HEK293 (cell line): Measurements from ENCODE around the gene RPL31.

ENCODE experiments used
- CTCF ChIA-PET: fragments of 350-600 bp; formaldehyde crosslinking; extraction: SDS; loops from one replicate; lab custom pipeline; 2021; ENCODE audit warnings: antibody characterized with exemption; lab: Yijun Ruan, JAX
- POLR2A ChIA-PET: fragments of 300-600 bp; formaldehyde crosslinking; extraction: SDS; loops from one replicate; lab custom pipeline; 2020; ENCODE audit warnings: antibody characterized with exemption, inconsistent platforms; lab: Yijun Ruan, JAX
- H3K27ac ChIP-seq: fragments of 200-500 bp; sonication (Bioruptor generic); 2 replicates; pipeline ENCODE4 v1.5.1; 2014; ENCODE audit warnings: low read depth, low read length, control low read depth, inconsistent platforms; ENCODE audit errors: extremely low read depth
- H3K36me3 ChIP-seq, 2 experiments: fragments of 200-500 bp in 1 of 2; sonication (Bioruptor generic) in 1 of 2; 1 replicate in 1 of 2; 2 replicates in 1 of 2; pipeline ENCODE4 v1.5.1; 2014 to 2017; ENCODE audit warnings: inconsistent platforms in 2 of 2, low read length in 2 of 2; ENCODE audit not compliant: control insufficient read depth in 2 of 2, insufficient read depth in 1 of 2
- H3K4me1 ChIP-seq: fragments of 200-500 bp; sonication (Bioruptor generic); 2 replicates; pipeline ENCODE4 v1.5.1; 2014; ENCODE audit warnings: mild to moderate bottlenecking, low read length, inconsistent platforms; ENCODE audit not compliant: control insufficient read depth, insufficient read depth
- H3K4me3 ChIP-seq: 2 replicates; pipeline ENCODE4 v1.5.1; 2011; ENCODE audit warnings: low read depth, mild to moderate bottlenecking, control low read depth, low read length, moderate library complexity
- H3K9me3 ChIP-seq: fragments of 200-500 bp; sonication (Bioruptor generic); 2 replicates; pipeline ENCODE4 v1.5.1; 2014; ENCODE audit warnings: low read depth, low read length, inconsistent platforms; ENCODE audit not compliant: control insufficient read depth, insufficient read depth
- GLI2 ChIP-seq: fragments of 450-650 bp; formaldehyde crosslinking; IDR thresholded peaks from 2 replicates; pipeline ENCODE4; 2017; ENCODE audit warnings: missing biosample characterization, missing genetic modification characterization, low read depth, borderline replicate concordance
- HOXC10 ChIP-seq: sonication (generic); formaldehyde crosslinking; IDR thresholded peaks from 2 replicates; pipeline ENCODE4 v1.8.1; 2023; ENCODE audit warnings: mild to moderate bottlenecking, missing genetic modification reagents
- KLF17 ChIP-seq: fragments of 450-650 bp; formaldehyde crosslinking; IDR thresholded peaks from 2 replicates; pipeline ENCODE4 v1.5.1; 2016; ENCODE audit warnings: missing biosample characterization, missing genetic modification characterization
- SP7 ChIP-seq: fragments of 450-650 bp; formaldehyde crosslinking; IDR thresholded peaks from 2 replicates; pipeline ENCODE4 v1.5.1; 2016; ENCODE audit warnings: missing biosample characterization, missing genetic modification characterization
- ZEB2 ChIP-seq: fragments of 450-650 bp; formaldehyde crosslinking; IDR thresholded peaks from 2 replicates; pipeline ENCODE4 v1.5.1; 2016; ENCODE audit warnings: missing biosample characterization, missing genetic modification characterization
- ZFP69B ChIP-seq: fragments of 450-650 bp; formaldehyde crosslinking; IDR thresholded peaks from 2 replicates; pipeline ENCODE4 v1.5.1; 2016; ENCODE audit warnings: missing biosample characterization, missing genetic modification characterization
- ZNF138 ChIP-seq: fragments of 450-650 bp; formaldehyde crosslinking; IDR thresholded peaks from 2 replicates; pipeline ENCODE4 v1.5.1; 2016; ENCODE audit warnings: missing biosample characterization, missing genetic modification characterization, borderline replicate concordance
- ZNF146 ChIP-seq: fragments of 450-650 bp; formaldehyde crosslinking; IDR thresholded peaks from 2 replicates; pipeline ENCODE4 v1.5.1; 2016; ENCODE audit warnings: missing biosample characterization, missing genetic modification characterization
- ZNF155 ChIP-seq: fragments of 450-650 bp; formaldehyde crosslinking; IDR thresholded peaks from 2 replicates; pipeline ENCODE4 v1.5.1; 2016; ENCODE audit warnings: missing biosample characterization, missing genetic modification characterization
- ZNF19 ChIP-seq: fragments of 450-650 bp; formaldehyde crosslinking; IDR thresholded peaks from 2 replicates; pipeline ENCODE4; 2016; ENCODE audit warnings: missing biosample characterization, missing genetic modification characterization, low read depth
- ZNF211 ChIP-seq: fragments of 450-650 bp; formaldehyde crosslinking; IDR thresholded peaks from 2 replicates; pipeline ENCODE4 v1.5.1; 2016; ENCODE audit warnings: low read depth, missing biosample characterization, missing genetic modification characterization
- ZNF266 ChIP-seq: fragments of 450-650 bp; formaldehyde crosslinking; IDR thresholded peaks from 2 replicates; pipeline ENCODE4 v1.5.1; 2016; ENCODE audit warnings: missing biosample characterization, missing genetic modification characterization, low read depth
- ZNF280C ChIP-seq: fragments of 450-650 bp; formaldehyde crosslinking; IDR thresholded peaks from 2 replicates; pipeline ENCODE4 v1.5.1; 2016; ENCODE audit warnings: missing biosample characterization, missing genetic modification characterization
- ZNF473 ChIP-seq: fragments of 450-650 bp; formaldehyde crosslinking; IDR thresholded peaks from 2 replicates; pipeline ENCODE4 v1.5.1; 2017; ENCODE audit warnings: missing biosample characterization, missing genetic modification characterization
- ZNF560 ChIP-seq: fragments of 450-650 bp; formaldehyde crosslinking; IDR thresholded peaks from 2 replicates; pipeline ENCODE4 v1.5.1; 2017; ENCODE audit warnings: missing biosample characterization, missing genetic modification characterization, borderline replicate concordance
- ZNF658 ChIP-seq: fragments of 450-650 bp; formaldehyde crosslinking; IDR thresholded peaks from 2 replicates; pipeline ENCODE4; 2016; ENCODE audit warnings: missing biosample characterization, missing genetic modification characterization
- ZNF704 ChIP-seq: fragments of 450-650 bp; formaldehyde crosslinking; IDR thresholded peaks from 2 replicates; pipeline ENCODE4 v1.5.1; 2016; ENCODE audit warnings: missing biosample characterization, missing genetic modification characterization
- ZNF837 ChIP-seq: fragments of 450-650 bp; formaldehyde crosslinking; IDR thresholded peaks from 2 replicates; pipeline ENCODE4 v1.5.1; 2016; ENCODE audit warnings: missing biosample characterization, missing genetic modification characterization
- ZSCAN5A ChIP-seq: fragments of 450-650 bp; formaldehyde crosslinking; IDR thresholded peaks from 2 replicates; pipeline ENCODE4 v1.5.1; 2016; ENCODE audit warnings: missing biosample characterization, missing genetic modification characterization

Gene RPL31

GRCh38 chr2:100963026-100963375, 39.1 kb upstream of the RPL31 start:
- Histone ChIP-seq H3K4me1 (no peaks in the 10 kb centered on the region), H3K36me3 (no peaks in the 10 kb centered on the region; a peak in 1 of 3 replicates), H3K9me3 (no peaks in the 10 kb centered on the region), H3K27ac (no peak overlapping the region), H3K4me3 (no peak overlapping the region)
- ChIA-PET POLR2A (no interaction called here), CTCF (no interaction called here)
- no peak for TF ChIP-seq ZNF837 (tag by site-specific recombination)
- no peak for TF ChIP-seq ZNF560 (tag by site-specific recombination)
- no peak for TF ChIP-seq ZNF266 (tag by site-specific recombination)
- no peak for TF ChIP-seq ZNF155 (tag by site-specific recombination)
- no peak for TF ChIP-seq ZNF280C (tag by site-specific recombination)
- TF ChIP-seq SP7 (tag by site-specific recombination) = no peak
- no peak for TF ChIP-seq ZEB2 (tag by site-specific recombination)
- no peak for TF ChIP-seq ZNF473 (tag by site-specific recombination)
- TF ChIP-seq ZNF704 (tag by site-specific recombination) = no peak

- H3K9me3 ChIP-seq = no peaks in the 10 kb centered on the region
- H3K4me3 ChIP-seq = no peak overlapping the region
- H3K36me3 ChIP-seq = peaks cover 0 to 4% of the 10 kb centered on the region in 2 experiments; a peak in 2 of 3 replicates
Observed at GRCh38 chr2:100964222-100964621, 37.9 kb upstream of the RPL31 start.

GRCh38 chr2:100964681-100965169, 37.4 kb upstream of the RPL31 start:
- H3K4me3 ChIP-seq = no peak overlapping the region
- H3K36me3 ChIP-seq = peaks cover 0 to 7% of the 10 kb centered on the region in 2 experiments; a peak in 2 of 3 replicates
- ChIA-PET CTCF (interaction anchor here (0.6 kb wide), 2 partner anchors 118 to 174 kb away, joined by 3 to 5 read pairs; no protein-coding TSS in a partner anchor), POLR2A (no interaction called here)
- no peak for TF ChIP-seq ZNF138
- no peak for TF ChIP-seq ZNF146 (tag by site-specific recombination)
- no peak for TF ChIP-seq ZSCAN5A (tag by site-specific recombination)
- no peak for TF ChIP-seq KLF17 (tag by site-specific recombination)
- TF ChIP-seq ZFP69B (tag by site-specific recombination) = no peak
- no peak for TF ChIP-seq ZNF19
- TF ChIP-seq GLI2 (tag by site-specific recombination) = no peak
- no peak for TF ChIP-seq ZNF658 (tag by site-specific recombination)
- TF ChIP-seq HOXC10 (CRISPR knock-in tag) = no peak
- no peak for TF ChIP-seq ZNF211 (tag by site-specific recombination)
- H3K4me1 ChIP-seq = no peaks in the 10 kb centered on the region
- no peaks in the 10 kb centered on the region for H3K9me3 ChIP-seq
- no peak overlapping the region for H3K27ac ChIP-seq

More at GRCh38 chr2:100964222-100964621, 37.9 kb upstream of the RPL31 start:
- Histone ChIP-seq H3K4me1 (no peaks in the 10 kb centered on the region), H3K27ac (no peak overlapping the region)
- no peak for TF ChIP-seq ZNF138
- ChIA-PET POLR2A (no interaction called here), CTCF (interaction anchor here (0.6 kb wide), 1 partner anchor 174 kb away, joined by 3 read pairs; no protein-coding TSS in a partner anchor)
